DOHH2 (cell line): Measurements from ENCODE around the gene C12orf57.

Experiments used
- H3F3A ChIP-seq: fragments of 200-600 bp; sonication (generic), shearing (Covaris generic); 2 replicates; pipeline ENCODE4 v1.6.0; 2016; ENCODE audit warnings: antibody characterized with exemption, mild to moderate bottlenecking; ENCODE audit not compliant: control insufficient read depth, insufficient read depth
- H3K27ac ChIP-seq: fragments of 200-600 bp; sonication (generic); 2 replicates; pipeline ENCODE4 v1.5.1; 2014; ENCODE audit warnings: low read depth, mild to moderate bottlenecking, low read length, moderate library complexity
- H3K27me3 ChIP-seq: fragments of 200-600 bp; sonication (generic); 2 replicates; pipeline ENCODE4 v1.6.1; 2014; ENCODE audit warnings: mild to moderate bottlenecking, low read length, mixed read lengths; ENCODE audit not compliant: control insufficient read depth
- H3K36me3 ChIP-seq: fragments of 200-600 bp; sonication (generic); 2 replicates; pipeline ENCODE4 v1.6.1; 2014; ENCODE audit warnings: mild to moderate bottlenecking, low read length, moderate library complexity, mixed read lengths; ENCODE audit not compliant: control insufficient read depth
- H3K4me1 ChIP-seq: fragments of 200-600 bp; sonication (generic); 2 replicates; pipeline ENCODE4 v1.6.1; 2014; ENCODE audit warnings: mild to moderate bottlenecking, low read length, mixed read lengths; ENCODE audit not compliant: control insufficient read depth
- H3K4me2 ChIP-seq: fragments of 200-600 bp; sonication (generic); 2 replicates; pipeline ENCODE4 v1.6.0; 2014; ENCODE audit warnings: mild to moderate bottlenecking, low read length, moderate library complexity
- H3K4me3 ChIP-seq: fragments of 200-600 bp; sonication (generic); 2 replicates; pipeline ENCODE4 v1.5.1; 2014; ENCODE audit warnings: mild to moderate bottlenecking, low read length, mixed read lengths
- H3K79me2 ChIP-seq: fragments of 200-600 bp; sonication (generic); 2 replicates; pipeline ENCODE4 v1.6.1; 2014; ENCODE audit warnings: mild to moderate bottlenecking, low read length, mixed read lengths; ENCODE audit not compliant: control insufficient read depth
- H3K9me2 ChIP-seq: fragments of 200-600 bp; sonication (generic); replicated peaks from 2 replicates; pipeline ENCODE4 v1.6.1; 2014; ENCODE audit warnings: mild to moderate bottlenecking, low read length, mixed read lengths; ENCODE audit not compliant: control insufficient read depth
- H3K9me3 ChIP-seq: fragments of 200-600 bp; sonication (generic); 2 replicates; pipeline ENCODE4 v1.6.1; 2014; ENCODE audit warnings: antibody characterized with exemption, low read length, mixed read lengths; ENCODE audit not compliant: control insufficient read depth, insufficient read depth
- H4K20me1 ChIP-seq: fragments of 200-600 bp; sonication (generic); 2 replicates; pipeline ENCODE4 v1.6.0; 2014; ENCODE audit warnings: low read depth, mild to moderate bottlenecking, antibody characterized with exemption, low read length, moderate library complexity; ENCODE audit not compliant: control insufficient read depth, insufficient read depth
- CTCF ChIP-seq: fragments of 200-600 bp; sonication (generic); IDR thresholded peaks from one replicate; pipeline ENCODE4 v1.5.1; 2014; ENCODE audit warnings: antibody characterized with exemption, mild to moderate bottlenecking, low read depth, low read length; ENCODE audit not compliant: poor library complexity, severe bottlenecking
- EZH2phosphoT487 ChIP-seq: fragments of 200-600 bp; sonication (generic); IDR thresholded peaks from 2 replicates; pipeline ENCODE4 v1.6.1; 2017; ENCODE audit warnings: borderline replicate concordance, mild to moderate bottlenecking, antibody characterized with exemption, low read length, moderate library complexity, mixed read lengths

The C12orf57 gene

GRCh38 chr12:6939191-6939540 is 4.7 kb upstream of the C12orf57 start:
- H3K27ac ChIP-seq = no peak overlapping the region
- H3F3A ChIP-seq = peaks cover 6% of the 10 kb centered on the region

DNA sequence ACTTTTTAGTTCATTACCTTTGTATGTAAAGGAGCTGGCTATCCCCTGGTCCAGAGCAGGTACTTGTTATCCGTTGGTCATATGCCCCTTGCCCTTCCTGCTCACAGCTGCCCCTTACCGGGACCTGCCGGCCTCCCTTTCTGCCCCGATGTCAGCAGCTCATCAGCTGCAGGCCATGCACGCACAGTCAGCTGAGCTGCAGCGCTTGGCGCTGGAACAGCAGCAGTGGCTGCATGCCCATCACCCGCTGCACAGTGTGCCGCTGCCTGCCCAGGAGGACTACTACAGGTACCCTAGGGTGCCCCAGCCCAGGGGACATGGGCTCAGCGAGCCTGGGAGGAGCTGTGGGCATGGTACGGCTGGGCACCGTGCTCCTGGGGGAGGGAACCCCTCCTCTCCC is 2.6 kb upstream of the C12orf57 start:
- Histone ChIP-seq H3K4me2 (no peak overlapping the region), H3K4me3 (no peak overlapping the region), H3K4me1 (peaks cover 47% of the 10 kb centered on the region), H3K9me2 (no peaks in the 10 kb centered on the region), H3K27me3 (no peaks in the 10 kb centered on the region), H3K36me3 (no peaks in the 10 kb centered on the region; the same call in 1 of the 2 replicates), H3K9me3 (no peaks in the 10 kb centered on the region), H3K27ac (no peak overlapping the region), H4K20me1 (no peaks in the 10 kb centered on the region), H3F3A (peaks cover 9% of the 10 kb centered on the region), H3K79me2 (peaks cover 14% of the 10 kb centered on the region)
- TF ChIP-seq CTCF (no peak), EZH2phosphoT487 (no peak)

More at GRCh38 chr12:6939191-6939540, 4.7 kb upstream of the C12orf57 start:
- Histone ChIP-seq H3K4me3 (no peak overlapping the region), H4K20me1 (no peaks in the 10 kb centered on the region), H3K9me2 (no peaks in the 10 kb centered on the region), H3K4me2 (no peak overlapping the region), H3K4me1 (peaks cover 32% of the 10 kb centered on the region), H3K79me2 (peaks cover 14% of the 10 kb centered on the region), H3K36me3 (no peaks in the 10 kb centered on the region; the same call in none of the 2 replicates), H3K9me3 (no peaks in the 10 kb centered on the region), H3K27me3 (no peaks in the 10 kb centered on the region)
- TF ChIP-seq EZH2phosphoT487 (no peak), CTCF (no peak)

GRCh38 chr12:6941782-6942181 is 2.0 kb upstream of the C12orf57 start:
- H3K4me2 ChIP-seq = no peak overlapping the region
- H3K79me2 ChIP-seq = peaks cover 9% of the 10 kb centered on the region
- no peaks in the 10 kb centered on the region for H3K9me3 ChIP-seq
- no peaks in the 10 kb centered on the region for H3K9me2 ChIP-seq
- H3K27me3 ChIP-seq = no peaks in the 10 kb centered on the region
- TF ChIP-seq CTCF (no peak), EZH2phosphoT487 (no peak)
- no peak overlapping the region for H3K27ac ChIP-seq
- no peak overlapping the region for H3K4me3 ChIP-seq
- H3K4me1 ChIP-seq = peaks cover 47% of the 10 kb centered on the region
- H3K36me3 ChIP-seq = no peaks in the 10 kb centered on the region; the same call in 1 of the 2 replicates
- peaks cover 10% of the 10 kb centered on the region for H3F3A ChIP-seq
- H4K20me1 ChIP-seq = no peaks in the 10 kb centered on the region

DNA sequence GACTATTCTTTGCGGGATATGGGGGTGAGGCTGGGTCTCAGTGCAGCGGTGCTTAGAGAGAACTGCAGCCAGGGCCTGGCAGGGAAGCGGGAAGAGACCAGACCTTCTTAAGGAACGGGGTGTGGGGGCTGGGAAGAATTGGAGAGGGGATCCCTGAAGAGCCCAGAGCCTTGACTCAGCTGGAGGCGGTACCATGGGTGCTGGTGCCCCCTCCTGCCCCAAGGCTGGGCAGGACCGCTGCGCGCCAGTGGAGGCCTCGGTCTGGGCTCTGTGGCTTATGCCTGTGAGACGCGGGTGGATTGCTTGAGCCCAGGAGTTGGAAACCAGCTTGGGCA is 1.5 kb upstream of the C12orf57 start:
- no peaks in the 10 kb centered on the region for H3K9me2 ChIP-seq
- no peaks in the 10 kb centered on the region for H4K20me1 ChIP-seq
- H3K4me3 ChIP-seq = no peak overlapping the region
- no peaks in the 10 kb centered on the region for H3K27me3 ChIP-seq
- no peaks in the 10 kb centered on the region for H3K9me3 ChIP-seq
- H3K36me3 ChIP-seq = no peaks in the 10 kb centered on the region; the same call in 1 of the 2 replicates
- H3K79me2 ChIP-seq = peaks cover 4% of the 10 kb centered on the region
- TF ChIP-seq CTCF (no peak), EZH2phosphoT487 (no peak)
- peaks cover 13% of the 10 kb centered on the region for H3F3A ChIP-seq
- no peak overlapping the region for H3K27ac ChIP-seq
- no peak overlapping the region for H3K4me2 ChIP-seq
- peaks cover 49% of the 10 kb centered on the region for H3K4me1 ChIP-seq
